Measurements from ENCODE around the gene SLC7A14. TPM values are rescaled to one million over a fixed set of nuclear protein-coding genes. Genes with fewer than 3 reads are reported as not detected.

SLC7A14 gene
- polyA plus RNA-seq, 2 of the 4 experiments (the other 2 are of a cell fraction), result not detected

DNA sequence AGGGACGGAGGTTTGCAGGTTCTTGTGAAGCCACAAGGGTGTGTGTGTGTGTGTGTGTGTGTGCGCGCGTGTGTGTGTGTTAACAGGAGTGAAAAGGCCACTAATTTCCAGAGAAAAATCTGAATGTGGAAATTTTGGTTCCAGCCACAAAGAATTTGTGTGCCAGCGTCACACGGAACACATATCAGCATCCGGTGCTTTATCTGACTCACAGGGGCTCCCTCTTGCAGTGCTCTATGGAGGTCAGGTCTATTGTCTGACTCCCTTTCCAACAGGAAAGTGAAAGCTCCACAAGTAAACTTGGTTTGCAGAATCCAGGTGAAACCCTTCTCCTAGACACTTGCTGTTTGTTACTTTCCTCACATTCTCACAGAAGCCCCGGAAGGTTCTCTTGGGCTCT lies 161.0 kb downstream of the SLC7A14 start:
- Histone ChIP-seq H3K27ac (no peak overlapping the region), H3K4me2 (no peak overlapping the region), H3K4me1 (no peaks in the 10 kb centered on the region), H3K9me3 (no peaks in the 10 kb centered on the region), H3K4me3 (no peak overlapping the region)
- 81% methylated on average over 8 of the region's 8 CpGs for WGBS (ENCODE audit: missing lambda C conversion rate)
- no peak for DNase-seq (ENCODE audit: low read depth in 1 of 2, low spot score in 1 of 2)
- FAIRE-seq, result no peak
- no peak for TF ChIP-seq RFX5 (IDR thresholded peaks at IDR 0.05)
- no peak for TF ChIP-seq PHF8 (IDR thresholded peaks at IDR 0.05; ENCODE audit: borderline replicate concordance, low read depth)
- TF ChIP-seq ZC3H11A (IDR thresholded peaks at IDR 0.05), result no peak
- no peak for TF ChIP-seq HOXB5 (CRISPR knock-in tag; IDR thresholded peaks at IDR 0.05)
- TF ChIP-seq CTCF (IDR thresholded peaks at IDR 0.05), result no peak
- TF ChIP-seq JUNB (IDR thresholded peaks at IDR 0.05), result no peak
- ChIA-PET POLR2A (no interaction called here), CTCF (interaction anchor here (3.1 kb wide), 1 partner anchor 11 kb away, joined by 12 read pairs; no protein-coding TSS in a partner anchor)
- ATAC-seq, result no peak

DNA sequence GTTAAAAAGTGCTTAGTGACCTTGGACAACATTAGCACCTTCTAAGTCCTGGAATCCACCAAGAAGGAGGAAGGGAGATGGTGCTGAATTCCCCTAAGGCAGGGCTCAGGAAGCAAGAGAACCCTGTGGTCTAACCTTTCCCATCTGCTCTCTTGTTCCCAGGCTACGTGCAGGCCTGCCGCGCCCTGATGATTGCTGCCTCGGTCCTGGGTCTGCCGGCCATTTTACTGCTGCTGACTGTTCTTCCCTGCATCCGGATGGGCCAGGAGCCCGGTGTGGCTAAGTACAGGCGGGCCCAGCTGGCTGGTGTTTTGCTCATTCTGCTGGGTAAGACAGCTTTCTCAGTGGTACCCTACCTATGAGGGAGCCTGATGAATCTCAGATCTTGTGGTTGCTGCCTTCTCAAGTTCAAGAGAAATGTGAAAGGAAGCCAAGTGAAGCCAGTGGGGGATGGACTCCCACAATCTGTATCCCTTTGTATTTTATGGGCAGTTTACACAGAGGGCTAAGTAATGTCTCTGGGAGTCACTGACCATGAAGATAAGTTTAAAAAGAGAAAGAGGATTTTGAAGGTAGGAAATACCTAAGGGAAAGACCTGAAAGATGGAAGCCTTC lies 162.8 kb downstream of the SLC7A14 start:
- H3K4me1 ChIP-seq, result no peaks in the 10 kb centered on the region
- ChIA-PET CTCF (interaction anchor here (0.9 to 1.6 kb wide), 8 partner anchors 9 to 391 kb away, joined by 3 to 8 read pairs (median 3); no protein-coding TSS in a partner anchor), POLR2A (no interaction called here)
- DNase-seq (ENCODE audit: low read depth in 1 of 2, low spot score in 1 of 2), result no peak
- H3K9me3 ChIP-seq, result no peaks in the 10 kb centered on the region
- H3K4me2 ChIP-seq, result no peak overlapping the region
- no peak for ATAC-seq
- TF ChIP-seq HDAC2 (IDR thresholded peaks at IDR 0.05) (no peak), FOSL2 (IDR thresholded peaks at IDR 0.05) (no peak), FOSL2 (CRISPR knock-in tag; IDR thresholded peaks at IDR 0.05) (no peak), NFE2L2 (conservative IDR thresholded peaks at IDR 0.05; ENCODE audit: low read length) (no peak), SMC3 (IDR thresholded peaks at IDR 0.05) (no peak), ZNF302 (CRISPR knock-in tag; IDR thresholded peaks at IDR 0.05) (no peak), E2F6 (IDR thresholded peaks at IDR 0.05; ENCODE audit: borderline replicate concordance, low read depth) (no peak)
- TF ChIP-seq, protein P1, sequence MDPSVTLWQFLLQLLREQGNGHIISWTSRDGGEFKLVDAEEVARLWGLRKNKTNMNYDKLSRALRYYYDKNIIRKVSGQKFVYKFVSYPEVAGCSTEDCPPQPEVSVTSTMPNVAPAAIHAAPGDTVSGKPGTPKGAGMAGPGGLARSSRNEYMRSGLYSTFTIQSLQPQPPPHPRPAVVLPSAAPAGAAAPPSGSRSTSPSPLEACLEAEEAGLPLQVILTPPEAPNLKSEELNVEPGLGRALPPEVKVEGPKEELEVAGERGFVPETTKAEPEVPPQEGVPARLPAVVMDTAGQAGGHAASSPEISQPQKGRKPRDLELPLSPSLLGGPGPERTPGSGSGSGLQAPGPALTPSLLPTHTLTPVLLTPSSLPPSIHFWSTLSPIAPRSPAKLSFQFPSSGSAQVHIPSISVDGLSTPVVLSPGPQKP (IDR thresholded peaks at IDR 0.05; ENCODE audit: low read depth, low read length), result no peak
- 90% methylated on average over 4 of the region's 8 CpGs for WGBS (ENCODE audit: missing lambda C conversion rate)
- no peak for FAIRE-seq
- H3K4me3 ChIP-seq, result no peak overlapping the region
- H3K27ac ChIP-seq, result no peak overlapping the region

DNA sequence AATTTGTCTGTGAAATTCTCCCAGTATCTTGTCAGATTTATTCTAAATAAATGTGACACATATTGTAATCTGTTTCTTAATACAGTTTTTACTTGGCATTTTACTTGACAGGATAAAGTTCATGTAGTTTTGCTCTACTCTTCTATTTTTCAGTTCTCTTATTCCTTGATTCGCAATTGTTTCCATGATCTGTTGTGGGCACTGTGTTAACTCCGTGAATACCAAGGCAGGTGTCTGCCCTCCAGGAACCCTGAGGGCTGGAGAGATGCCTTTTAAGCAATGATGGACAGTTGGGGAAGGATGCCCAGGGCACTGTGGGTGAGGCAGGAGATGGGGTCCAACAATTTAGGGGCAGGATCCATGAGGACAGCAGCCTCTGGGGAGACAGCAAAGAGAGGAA lies 164.1 kb downstream of the SLC7A14 start:
- no peak overlapping the region for H3K4me2 ChIP-seq
- CTCF ChIA-PET, result interaction anchor here (0.9 to 1.2 kb wide), 3 partner anchors 8 to 10 kb away, joined by 3 read pairs; no protein-coding TSS in a partner anchor
- H3K27ac ChIP-seq, result no peak overlapping the region
- H3K9me3 ChIP-seq, result no peaks in the 10 kb centered on the region
- DNase-seq (ENCODE audit: low read depth in 1 of 2, low spot score in 1 of 2) (no peak), ATAC-seq (no peak), FAIRE-seq (no peak)
- POLR2A ChIA-PET, result no interaction called here
- H3K4me1 ChIP-seq, result no peaks in the 10 kb centered on the region
- no peak overlapping the region for H3K4me3 ChIP-seq
- 89% methylated on average over 2 of the region's 2 CpGs for WGBS (ENCODE audit: missing lambda C conversion rate)
- no peak for TF ChIP-seq SREBF2 (IDR thresholded peaks at IDR 0.05)
- TF ChIP-seq, protein P2, sequence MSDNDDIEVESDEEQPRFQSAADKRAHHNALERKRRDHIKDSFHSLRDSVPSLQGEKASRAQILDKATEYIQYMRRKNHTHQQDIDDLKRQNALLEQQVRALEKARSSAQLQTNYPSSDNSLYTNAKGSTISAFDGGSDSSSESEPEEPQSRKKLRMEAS (IDR thresholded peaks at IDR 0.05), result no peak
- no peak for TF ChIP-seq NR3C1 (IDR thresholded peaks at IDR 0.05)
- TF ChIP-seq CBX2 (IDR thresholded peaks at IDR 0.05; ENCODE audit: borderline replicate concordance, low read depth), result no peak
- no peak for TF ChIP-seq EHF (CRISPR knock-in tag; IDR thresholded peaks at IDR 0.05)
- no peak for TF ChIP-seq CTCF (IDR thresholded peaks at IDR 0.05)
- TF ChIP-seq RCOR1 (IDR thresholded peaks at IDR 0.05; ENCODE audit: low read depth, low read length), result no peak
- TF ChIP-seq HEYL (CRISPR knock-in tag; IDR thresholded peaks at IDR 0.05), result no peak
- TF ChIP-seq HMGXB4 (CRISPR knock-in tag; IDR thresholded peaks at IDR 0.05; ENCODE audit: borderline replicate concordance), result no peak
- TF ChIP-seq HOXB13 (CRISPR knock-in tag; IDR thresholded peaks at IDR 0.05; ENCODE audit: low read depth), result no peak
- TF ChIP-seq MAFK (IDR thresholded peaks at IDR 0.05; ENCODE audit: partially characterized antibody), result no peak
- TF ChIP-seq USF2 (IDR thresholded peaks at IDR 0.05), result no peak
